GM19035 (cell line): ENCODE measurements around the gene M6PR.
"Not testable (repeated sequence)": the region's sequence is repeated elsewhere in the genome, so short reads cannot be mapped to it uniquely, and the experiment has no call there.

Experiments used
- ATAC-seq: cut with Tn5 transposase; IDR thresholded peaks from one replicate; pipeline ENCODE4 v1.9.1; 2021; ENCODE audit not compliant: unreplicated experiment

The M6PR gene

GRCh38 chr12:8951744-8952143 is 2.3 kb upstream of the M6PR start:
- no peak for ATAC-seq

GRCh38 chr12:8950702-8951478 is 1.4 kb upstream of the M6PR start:
- ATAC-seq: no peak

GRCh38 chr12:8950221-8950527 is 729 bp upstream of the M6PR start:
- ATAC-seq: peak; percentile 6

GRCh38 chr12:8948701-8949341 is 624 bp downstream of the M6PR start:
- no peak for ATAC-seq

GRCh38 chr12:8947737-8948136 is 1.7 kb downstream of the M6PR start:
- ATAC-seq: no peak

- ATAC-seq: no peak
Observed at GRCh38 chr12:8946733-8947132, 2.7 kb downstream of the M6PR start.

- ATAC-seq: no peak
Observed at GRCh38 chr12:8943565-8944186, 5.8 kb downstream of the M6PR start.

GRCh38 chr12:8941691-8942478 is 7.6 kb downstream of the M6PR start:
- ATAC-seq: no peak

GRCh38 chr12:8937842-8938442 is 11.5 kb downstream of the M6PR start:
- not testable (repeated sequence) for ATAC-seq

GRCh38 chr12:8936735-8937134 is 12.7 kb downstream of the M6PR start:
- ATAC-seq: no peak

- not testable (repeated sequence) for ATAC-seq
Observed at GRCh38 chr12:8934080-8934479, 15.4 kb downstream of the M6PR start.

- not testable (repeated sequence) for ATAC-seq
Observed at GRCh38 chr12:8932464-8932863, 17.0 kb downstream of the M6PR start.

GRCh38 chr12:8930655-8931323 is 18.7 kb downstream of the M6PR start:
- ATAC-seq: not testable (repeated sequence)

GRCh38 chr12:8922544-8922943 is 26.9 kb downstream of the M6PR start:
- ATAC-seq: no peak

- ATAC-seq: not testable (repeated sequence)
Observed at GRCh38 chr12:8919643-8920042, 29.8 kb downstream of the M6PR start.

- no peak for ATAC-seq
Observed at GRCh38 chr12:8917751-8918150, 31.7 kb downstream of the M6PR start.

- ATAC-seq: no peak
Observed at GRCh38 chr12:8917031-8917430, 32.4 kb downstream of the M6PR start.

GRCh38 chr12:8916154-8916553 is 33.3 kb downstream of the M6PR start:
- no peak for ATAC-seq

GRCh38 chr12:8914716-8915526 is 34.5 kb downstream of the M6PR start:
- ATAC-seq: peak; percentile 77
